ENCODE measurements around the gene FILIP1L.

FILIP1L gene

DNA sequence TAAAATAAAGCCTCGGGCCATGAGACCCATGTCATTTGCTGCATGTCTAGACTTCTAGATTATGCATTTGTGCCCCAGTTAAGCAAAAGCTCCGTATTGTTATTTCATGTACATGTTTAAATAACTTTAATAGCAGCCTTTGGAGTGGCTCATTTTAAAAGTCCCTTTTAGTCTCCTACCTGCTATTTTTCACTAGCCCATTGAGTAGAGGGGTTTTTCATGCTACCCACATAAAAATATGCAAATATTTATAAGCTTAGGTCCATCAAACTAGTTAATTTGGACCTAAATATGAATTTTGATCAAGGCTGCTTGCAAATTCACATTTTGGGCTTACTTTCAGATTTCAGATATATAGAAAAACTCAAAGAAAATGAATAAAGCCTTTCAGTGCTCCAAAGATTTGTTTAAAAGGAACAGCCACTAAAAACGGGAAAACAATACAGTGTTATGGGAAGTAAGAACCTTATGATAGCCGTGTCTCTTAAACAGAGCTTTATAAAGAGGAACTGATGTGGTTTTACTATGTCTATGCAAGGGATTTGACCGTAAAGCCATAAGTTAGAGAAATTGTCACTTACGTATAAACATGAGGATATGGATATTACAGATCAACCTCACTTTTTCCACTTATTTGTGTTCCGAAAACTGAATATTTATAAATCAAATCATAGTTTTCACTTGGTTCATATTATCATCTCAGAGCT is 30.0 kb downstream of the FILIP1L start:
- no peak for DNase-seq (ENCODE audit: low spot score)
- TF ChIP-seq, protein P1, sequence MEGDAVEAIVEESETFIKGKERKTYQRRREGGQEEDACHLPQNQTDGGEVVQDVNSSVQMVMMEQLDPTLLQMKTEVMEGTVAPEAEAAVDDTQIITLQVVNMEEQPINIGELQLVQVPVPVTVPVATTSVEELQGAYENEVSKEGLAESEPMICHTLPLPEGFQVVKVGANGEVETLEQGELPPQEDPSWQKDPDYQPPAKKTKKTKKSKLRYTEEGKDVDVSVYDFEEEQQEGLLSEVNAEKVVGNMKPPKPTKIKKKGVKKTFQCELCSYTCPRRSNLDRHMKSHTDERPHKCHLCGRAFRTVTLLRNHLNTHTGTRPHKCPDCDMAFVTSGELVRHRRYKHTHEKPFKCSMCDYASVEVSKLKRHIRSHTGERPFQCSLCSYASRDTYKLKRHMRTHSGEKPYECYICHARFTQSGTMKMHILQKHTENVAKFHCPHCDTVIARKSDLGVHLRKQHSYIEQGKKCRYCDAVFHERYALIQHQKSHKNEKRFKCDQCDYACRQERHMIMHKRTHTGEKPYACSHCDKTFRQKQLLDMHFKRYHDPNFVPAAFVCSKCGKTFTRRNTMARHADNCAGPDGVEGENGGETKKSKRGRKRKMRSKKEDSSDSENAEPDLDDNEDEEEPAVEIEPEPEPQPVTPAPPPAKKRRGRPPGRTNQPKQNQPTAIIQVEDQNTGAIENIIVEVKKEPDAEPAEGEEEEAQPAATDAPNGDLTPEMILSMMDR (IDR thresholded peaks at IDR 0.05; ENCODE audit: poor library complexity, severe bottlenecking) = no peak
- ATAC-seq (ENCODE audit: low read depth) = no peak
- Histone ChIP-seq H3K4me3 (ENCODE audit: severe bottlenecking) (no peak overlapping the region), H3K9me3 (ENCODE audit: severe bottlenecking) (no peaks in the 10 kb centered on the region), H3K4me1 (ENCODE audit: insufficient read depth, poor library complexity, severe bottlenecking) (no peaks in the 10 kb centered on the region), H3K27me3 (ENCODE audit: insufficient read depth, poor library complexity, severe bottlenecking) (no peaks in the 10 kb centered on the region), H3K27ac (ENCODE audit: poor library complexity, severe bottlenecking) (no peak overlapping the region), H3K36me3 (ENCODE audit: low read depth) (no peaks in the 10 kb centered on the region)

DNA sequence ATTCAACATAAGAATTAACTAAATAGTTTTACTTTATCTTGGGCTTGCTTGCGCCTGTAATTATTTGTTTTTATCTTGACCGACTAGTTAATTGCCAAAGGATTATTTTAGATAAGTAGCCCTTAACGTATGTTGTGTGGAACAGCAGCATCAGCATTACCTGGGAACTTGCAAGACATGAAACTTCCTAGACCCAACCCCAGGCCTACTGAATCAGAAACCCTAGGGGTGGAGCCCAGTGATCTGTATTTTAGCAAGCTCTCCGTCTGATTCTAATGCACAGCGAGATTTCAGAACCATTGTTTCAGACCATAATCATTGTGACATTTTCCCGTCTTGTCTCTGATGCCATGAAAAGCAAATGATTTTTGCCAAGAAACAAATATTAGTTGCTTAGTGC is 31.1 kb downstream of the FILIP1L start:
- DNase-seq (ENCODE audit: low spot score) (no peak), ATAC-seq (ENCODE audit: low read depth) (no peak)
- TF ChIP-seq, protein P1 (IDR thresholded peaks at IDR 0.05; ENCODE audit: poor library complexity, severe bottlenecking) = no peak
- H3K27me3 ChIP-seq (ENCODE audit: insufficient read depth, poor library complexity, severe bottlenecking) = no peaks in the 10 kb centered on the region
- H3K9me3 ChIP-seq (ENCODE audit: severe bottlenecking) = no peaks in the 10 kb centered on the region
- H3K27ac ChIP-seq (ENCODE audit: poor library complexity, severe bottlenecking) = no peak overlapping the region
- no peaks in the 10 kb centered on the region for H3K36me3 ChIP-seq (ENCODE audit: low read depth)
- H3K4me1 ChIP-seq (ENCODE audit: insufficient read depth, poor library complexity, severe bottlenecking) = no peaks in the 10 kb centered on the region
- no peak overlapping the region for H3K4me3 ChIP-seq (ENCODE audit: severe bottlenecking)

DNA sequence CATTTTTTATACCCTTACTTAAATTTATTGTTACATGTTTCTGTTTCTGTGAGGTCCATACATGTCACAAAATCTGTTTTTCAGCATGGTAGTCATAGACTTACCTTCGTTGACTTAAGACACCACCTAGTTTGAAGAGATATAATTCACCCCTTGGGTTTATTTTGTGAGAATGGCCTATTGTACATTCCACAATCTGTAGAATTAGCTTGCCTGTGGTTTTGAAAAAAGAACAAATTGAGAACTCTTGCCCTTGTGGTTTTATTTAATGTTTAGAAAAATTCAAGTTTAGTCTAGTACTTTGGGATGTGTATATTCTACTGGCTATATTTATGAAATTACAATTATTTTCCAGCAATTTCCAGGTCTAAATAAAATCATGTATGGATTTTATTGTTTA is 31.6 kb downstream of the FILIP1L start:
- ATAC-seq (ENCODE audit: low read depth) (no peak), DNase-seq (ENCODE audit: low spot score) (no peak)
- TF ChIP-seq, protein P1 (IDR thresholded peaks at IDR 0.05; ENCODE audit: poor library complexity, severe bottlenecking) = no peak
- Histone ChIP-seq H3K27me3 (ENCODE audit: insufficient read depth, poor library complexity, severe bottlenecking) (no peaks in the 10 kb centered on the region), H3K4me3 (ENCODE audit: severe bottlenecking) (no peak overlapping the region), H3K27ac (ENCODE audit: poor library complexity, severe bottlenecking) (no peak overlapping the region), H3K4me1 (ENCODE audit: insufficient read depth, poor library complexity, severe bottlenecking) (no peaks in the 10 kb centered on the region), H3K36me3 (ENCODE audit: low read depth) (no peaks in the 10 kb centered on the region), H3K9me3 (ENCODE audit: severe bottlenecking) (no peaks in the 10 kb centered on the region)

DNA sequence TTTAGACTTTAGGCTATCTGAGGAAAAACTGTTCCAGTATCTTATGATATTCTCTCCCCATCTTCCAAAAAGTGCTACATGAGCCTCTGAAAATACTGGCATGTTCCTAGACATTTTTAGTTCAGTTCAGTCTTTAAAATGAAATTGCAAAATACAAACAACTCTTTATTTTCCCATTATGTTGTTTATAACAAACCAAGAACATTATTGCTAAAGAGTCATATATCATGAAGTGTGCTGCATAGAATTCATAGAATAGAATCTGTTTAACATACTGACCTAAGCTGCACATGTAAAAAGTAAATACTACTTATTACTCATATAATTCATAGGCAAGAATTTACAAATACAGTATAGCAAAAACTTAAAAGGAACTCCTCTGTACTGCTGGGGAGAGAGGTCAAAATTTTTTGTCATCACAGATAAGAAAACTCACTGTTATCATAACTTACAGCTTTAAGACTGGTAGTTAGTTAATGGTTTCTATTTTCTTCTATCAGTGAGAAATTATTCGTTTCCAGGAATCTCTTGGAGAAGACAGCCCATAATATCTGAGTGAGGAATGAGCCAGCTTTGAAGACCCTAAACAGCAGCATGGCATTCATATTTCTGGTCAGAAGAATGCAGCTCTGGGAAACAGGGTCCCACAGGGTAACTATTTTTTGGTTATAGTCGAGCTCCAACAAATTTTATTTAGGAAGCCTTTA is 32.2 kb downstream of the FILIP1L start:
- DNase-seq (ENCODE audit: low spot score) = no peak

More for the DNA sequence above, 32.2 kb downstream of the FILIP1L start:
- H3K27ac ChIP-seq (ENCODE audit: poor library complexity, severe bottlenecking) = no peak overlapping the region
- no peaks in the 10 kb centered on the region for H3K9me3 ChIP-seq (ENCODE audit: severe bottlenecking)
- no peaks in the 10 kb centered on the region for H3K36me3 ChIP-seq (ENCODE audit: low read depth)
- H3K4me1 ChIP-seq (ENCODE audit: insufficient read depth, poor library complexity, severe bottlenecking) = no peaks in the 10 kb centered on the region
- no peaks in the 10 kb centered on the region for H3K27me3 ChIP-seq (ENCODE audit: insufficient read depth, poor library complexity, severe bottlenecking)
- TF ChIP-seq, protein P1 (IDR thresholded peaks at IDR 0.05; ENCODE audit: poor library complexity, severe bottlenecking) = no peak
- no peak overlapping the region for H3K4me3 ChIP-seq (ENCODE audit: severe bottlenecking)
- no peak for ATAC-seq (ENCODE audit: low read depth)
